NCI-H2196 (cell line): ENCODE measurements around the gene SHROOM3.
"Not testable (repeated sequence)": the region's sequence is repeated elsewhere in the genome, so short reads cannot be mapped to it uniquely, and the experiment has no call there.

Experiments used
- DNase-seq: peaks from one replicate; lab custom pipeline; 2025; ENCODE audit not compliant: unreplicated experiment; lab: John Stamatoyannopoulos, UW

Gene SHROOM3

GRCh38 chr4:76714226-76714625, 279.2 kb downstream of the SHROOM3 start:
- no peak for DNase-seq

- DNase-seq, result no peak
These were observed 281.0 kb downstream of the SHROOM3 start for GRCh38 chr4:76716020-76716419.

- DNase-seq, result no peak
These were observed 281.6 kb downstream of the SHROOM3 start for GRCh38 chr4:76716658-76717057.

GRCh38 chr4:76717431-76717830, 282.4 kb downstream of the SHROOM3 start:
- no peak for DNase-seq

GRCh38 chr4:76718021-76718420, 283.0 kb downstream of the SHROOM3 start:
- DNase-seq, result no peak

- no peak for DNase-seq
These were observed 283.8 kb downstream of the SHROOM3 start for GRCh38 chr4:76718831-76719230.

GRCh38 chr4:76720121-76720520, 285.1 kb downstream of the SHROOM3 start:
- no peak for DNase-seq

- not testable (repeated sequence) for DNase-seq
These were observed 287.1 kb downstream of the SHROOM3 start for GRCh38 chr4:76722146-76722545.

GRCh38 chr4:76722838-76723237, 287.8 kb downstream of the SHROOM3 start:
- no peak for DNase-seq

- no peak for DNase-seq
These were observed 288.3 kb downstream of the SHROOM3 start for GRCh38 chr4:76723373-76723772.

GRCh38 chr4:76723924-76724323, 288.9 kb downstream of the SHROOM3 start:
- DNase-seq, result no peak

GRCh38 chr4:76725039-76725438, 290.0 kb downstream of the SHROOM3 start:
- DNase-seq, result no peak

GRCh38 chr4:76726176-76726575, 291.1 kb downstream of the SHROOM3 start:
- no peak for DNase-seq

- no peak for DNase-seq
These were observed 291.6 kb downstream of the SHROOM3 start for GRCh38 chr4:76726631-76727030.

GRCh38 chr4:76727934-76728333, 292.9 kb downstream of the SHROOM3 start:
- not testable (repeated sequence) for DNase-seq

- DNase-seq, result no peak
These were observed 294.4 kb downstream of the SHROOM3 start for GRCh38 chr4:76729460-76729859.

GRCh38 chr4:76729980-76730379, 295.0 kb downstream of the SHROOM3 start:
- no peak for DNase-seq

GRCh38 chr4:76732246-76732645, 297.2 kb downstream of the SHROOM3 start:
- no peak for DNase-seq

GRCh38 chr4:76733068-76733771, 298.2 kb downstream of the SHROOM3 start:
- DNase-seq, result peak; percentile 56

- no peak for DNase-seq
These were observed 301.4 kb downstream of the SHROOM3 start for GRCh38 chr4:76736414-76736813.

GRCh38 chr4:76737180-76737579, 302.2 kb downstream of the SHROOM3 start:
- no peak for DNase-seq

- DNase-seq, result no peak
These were observed 302.7 kb downstream of the SHROOM3 start for GRCh38 chr4:76737771-76738085.
